HG02938 (cell line): ENCODE data around the gene KATNA1.

Source experiments
- ATAC-seq: cut with Tn5 transposase; IDR thresholded peaks from one replicate; pipeline ENCODE4 v1.9.1; 2021; ENCODE audit warnings: mild to moderate bottlenecking, moderate library complexity; ENCODE audit not compliant: unreplicated experiment

KATNA1 gene

DNA sequence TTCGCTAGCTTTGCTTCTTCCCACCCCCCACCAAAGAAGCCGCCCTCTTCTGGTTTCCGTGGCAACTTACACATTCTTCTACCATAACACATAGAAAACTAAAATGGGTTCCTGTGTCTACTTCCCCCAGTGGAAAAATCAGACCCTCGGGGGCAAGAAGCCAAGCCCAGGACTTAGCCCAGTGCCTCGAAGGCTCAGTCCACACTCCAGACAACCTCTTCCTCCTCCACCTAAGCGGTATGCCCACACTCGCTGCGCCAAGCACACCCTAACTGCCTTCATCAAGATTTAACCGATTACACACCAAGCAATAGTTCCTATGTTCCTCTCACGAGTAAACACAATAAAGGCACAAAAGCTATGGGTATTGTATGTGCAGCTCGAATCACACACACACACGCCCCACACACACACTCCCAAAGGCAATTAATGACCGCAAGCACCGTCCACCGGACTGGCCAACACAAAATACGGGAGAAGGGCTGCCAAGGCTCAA, 103.2 kb downstream of the KATNA1 start:
- ATAC-seq, result peak; percentile 39
